GM15510 (cell line): ENCODE measurements around the gene CACNA1I.

Experiments
- POLR2A ChIP-seq: IDR thresholded peaks from 3 replicates; pipeline ENCODE4 v1.6.1; 2011; ENCODE audit warnings: borderline replicate concordance; ENCODE audit not compliant: insufficient read length; ENCODE audit errors: extremely low read depth

The CACNA1I gene

DNA sequence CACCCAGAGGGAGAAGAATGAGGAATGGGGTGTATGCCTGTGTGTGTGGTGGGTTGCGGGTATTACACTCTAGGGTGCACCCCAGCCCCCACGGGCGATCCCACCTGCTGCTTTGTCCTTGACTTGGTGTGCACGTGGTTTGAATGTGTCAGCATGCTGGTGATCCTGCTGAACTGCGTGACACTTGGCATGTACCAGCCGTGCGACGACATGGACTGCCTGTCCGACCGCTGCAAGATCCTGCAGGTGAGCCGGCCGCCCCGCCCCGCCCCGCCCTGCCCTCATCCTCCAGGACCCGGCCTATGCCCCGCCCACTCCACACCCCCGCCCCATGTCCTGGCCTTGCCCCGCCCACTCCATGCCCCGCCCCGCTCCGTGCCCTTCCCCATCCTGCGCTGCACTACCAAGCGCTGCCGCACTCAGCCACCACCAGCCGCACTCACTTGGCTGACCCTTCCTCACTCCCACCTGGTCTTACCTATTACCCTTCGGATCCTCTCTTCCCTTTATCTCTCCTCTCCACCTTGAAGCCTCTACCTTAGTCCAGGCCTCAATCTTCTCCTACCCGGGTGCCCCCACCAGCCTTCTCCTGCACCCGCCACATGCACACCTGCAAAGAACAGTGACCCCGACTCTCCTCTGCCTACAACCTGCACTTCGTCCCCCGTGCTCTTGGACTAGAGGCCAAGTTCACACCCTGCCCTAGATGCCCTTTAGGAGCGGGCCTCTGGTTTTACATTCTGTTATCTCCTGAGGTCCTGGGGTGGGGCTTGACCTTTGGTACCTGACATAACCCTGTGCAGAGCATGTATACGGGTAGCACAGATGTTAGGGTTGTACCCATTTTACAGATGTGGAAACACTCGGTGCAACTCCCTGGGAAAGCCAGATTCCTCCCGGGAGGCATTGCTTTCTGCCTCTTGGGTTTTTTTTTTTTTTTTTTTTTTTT lies 27.7 kb downstream of the CACNA1I start:
- TF ChIP-seq POLR2A, result no peak

GRCh38 chr22:39600491-39601179 lies 30.1 kb downstream of the CACNA1I start:
- no peak for TF ChIP-seq POLR2A

DNA sequence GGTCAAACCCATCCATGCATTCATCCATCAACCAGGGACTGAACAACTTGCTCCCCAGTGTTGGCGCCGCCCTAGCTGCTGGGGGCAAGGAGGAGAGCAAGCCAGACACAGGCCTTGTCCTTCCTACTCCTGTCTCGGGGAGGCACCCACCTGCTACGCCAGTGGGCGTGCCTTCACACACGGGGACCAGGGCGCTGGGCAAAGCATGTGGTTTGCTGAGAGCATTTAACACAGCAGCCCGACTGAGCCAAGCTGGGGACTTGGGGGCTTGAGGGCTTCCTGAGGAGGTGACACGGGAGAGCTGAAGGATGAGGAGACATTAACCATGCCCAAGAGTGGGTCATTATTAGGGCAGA lies 30.6 kb downstream of the CACNA1I start:
- TF ChIP-seq POLR2A, result no peak

GRCh38 chr22:39603345-39603744 lies 32.8 kb downstream of the CACNA1I start:
- no peak for TF ChIP-seq POLR2A

DNA sequence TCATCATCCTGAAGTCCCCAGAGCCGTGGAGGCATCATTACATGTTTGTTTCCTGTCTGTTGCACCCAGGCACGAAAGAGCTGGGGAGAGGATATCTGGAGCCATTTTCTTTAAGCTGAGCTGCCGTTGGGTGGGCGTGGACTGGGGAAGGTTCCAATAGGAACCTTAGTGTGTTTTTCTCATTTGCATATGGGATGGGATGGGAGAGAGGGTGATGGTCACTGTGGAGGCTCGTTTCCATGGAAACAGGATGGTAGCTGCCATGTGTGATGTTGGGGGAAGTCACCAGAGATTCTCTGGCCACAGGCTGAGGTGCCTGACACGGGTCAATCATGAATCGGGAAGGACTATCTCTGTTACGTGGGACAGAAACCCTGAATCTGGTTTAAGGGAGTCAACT lies 39.7 kb downstream of the CACNA1I start:
- TF ChIP-seq POLR2A, result no peak

- TF ChIP-seq POLR2A, result no peak
Measured at GRCh38 chr22:39610766-39611165, 40.2 kb downstream of the CACNA1I start.

DNA sequence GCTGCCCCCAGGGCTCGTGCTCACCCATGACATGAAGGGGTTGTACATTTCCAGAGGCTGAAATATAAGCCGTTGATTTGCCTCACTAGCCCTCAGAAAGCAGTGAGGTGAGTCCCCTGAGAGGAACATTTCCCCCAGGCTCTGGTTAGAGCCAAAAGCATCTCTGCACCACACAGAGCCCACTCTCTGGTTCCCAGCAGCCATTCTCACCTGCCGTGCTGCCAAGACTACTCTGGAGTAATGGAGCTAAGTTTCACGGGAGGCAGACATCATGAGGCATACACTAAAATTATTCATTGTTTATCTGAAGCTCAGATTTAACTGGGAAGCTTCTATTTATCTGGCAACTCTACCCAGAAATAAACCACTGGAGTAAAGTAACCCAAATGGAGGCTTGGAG lies 40.8 kb downstream of the CACNA1I start:
- no peak for TF ChIP-seq POLR2A

- TF ChIP-seq POLR2A, result no peak
Measured at GRCh38 chr22:39612811-39613548, 42.4 kb downstream of the CACNA1I start.

DNA sequence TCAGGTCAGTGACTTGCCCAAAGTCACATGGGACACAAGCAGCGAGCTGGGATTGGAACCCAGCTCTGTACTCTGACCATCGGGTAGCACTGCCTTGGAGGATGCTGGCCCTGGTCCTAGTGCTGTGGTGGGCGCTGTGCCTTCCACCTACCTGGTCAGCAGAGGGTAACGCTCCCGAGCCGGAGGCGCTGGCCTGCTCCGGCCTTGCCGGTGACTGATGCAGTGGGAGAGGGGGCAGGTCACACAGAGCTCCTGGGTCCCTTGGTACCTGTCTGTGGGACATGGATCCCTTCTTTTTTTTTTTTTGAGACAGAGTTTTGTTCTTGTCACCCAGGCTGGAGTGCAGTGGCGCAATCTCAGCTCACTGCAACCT lies 43.0 kb downstream of the CACNA1I start:
- no peak for TF ChIP-seq POLR2A

- TF ChIP-seq POLR2A, result no peak
Measured at GRCh38 chr22:39614442-39614841, 43.9 kb downstream of the CACNA1I start.

- no peak for TF ChIP-seq POLR2A
Measured at GRCh38 chr22:39616051-39616450, 45.5 kb downstream of the CACNA1I start.

GRCh38 chr22:39616781-39617180 lies 46.2 kb downstream of the CACNA1I start:
- no peak for TF ChIP-seq POLR2A

GRCh38 chr22:39617342-39617741 lies 46.8 kb downstream of the CACNA1I start:
- no peak for TF ChIP-seq POLR2A

- TF ChIP-seq POLR2A, result no peak
Measured at GRCh38 chr22:39617970-39618757, 47.6 kb downstream of the CACNA1I start.
